ENCODE measurements around the gene XRCC3.

XRCC3 gene

GRCh38 chr14:103715052-103716000 is at the start of gene XRCC3, which contains the start of gene ZFYVE21:
TSS of gene XRCC3 (minus strand) at chr14:103715451. CDS start at chr14:103711087, 4,364 bp downstream.
TSS of gene ZFYVE21 (plus strand) at chr14:103715810. CDS start at chr14:103715842, 32 bp downstream.
- DNase-seq (ENCODE audit: low spot score): peak; percentile 100

DNA sequence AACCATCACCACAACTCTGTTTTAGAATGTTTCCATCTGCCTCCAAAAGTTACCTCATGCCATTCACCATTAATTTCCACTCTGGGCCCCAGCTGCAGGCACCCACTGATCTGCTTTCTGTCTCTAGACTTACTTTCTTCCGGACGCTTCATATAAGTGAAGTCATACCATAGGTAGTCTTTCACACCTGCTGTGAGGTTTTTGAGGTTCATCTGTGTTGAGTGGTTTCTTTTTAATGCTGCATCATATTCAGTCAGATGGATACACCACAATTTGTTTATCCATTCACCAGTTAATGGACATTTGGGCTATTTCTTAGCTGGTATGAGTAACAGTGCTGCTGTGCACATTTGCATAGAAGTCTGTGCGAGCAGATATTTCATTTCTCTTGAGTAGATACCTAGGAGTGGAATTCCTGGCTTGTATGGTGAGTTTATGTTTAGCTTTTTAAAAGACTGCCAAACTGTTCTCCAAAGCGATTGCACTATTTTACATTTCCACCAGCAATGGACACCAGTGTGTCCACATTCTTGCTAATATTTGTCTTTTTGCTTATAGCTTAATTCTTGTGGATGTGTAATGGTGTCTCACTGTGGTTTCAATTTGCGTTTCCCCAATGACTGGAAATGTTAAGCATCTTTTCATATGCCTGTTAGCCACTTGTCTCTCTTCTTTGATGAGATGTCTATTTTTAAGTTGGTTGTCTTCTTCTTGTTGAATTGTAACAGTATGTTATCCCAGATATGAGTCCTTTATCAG is 48.7 kb upstream of the XRCC3 start:
- DNase-seq (ENCODE audit: low spot score): peak; percentile 34

GRCh38 chr14:103762541-103762940 is 47.3 kb upstream of the XRCC3 start:
- peak; percentile 31 for DNase-seq (ENCODE audit: low spot score)

- DNase-seq (ENCODE audit: low spot score): no peak
These were observed 46.8 kb upstream of the XRCC3 start for GRCh38 chr14:103762036-103762435.

DNA sequence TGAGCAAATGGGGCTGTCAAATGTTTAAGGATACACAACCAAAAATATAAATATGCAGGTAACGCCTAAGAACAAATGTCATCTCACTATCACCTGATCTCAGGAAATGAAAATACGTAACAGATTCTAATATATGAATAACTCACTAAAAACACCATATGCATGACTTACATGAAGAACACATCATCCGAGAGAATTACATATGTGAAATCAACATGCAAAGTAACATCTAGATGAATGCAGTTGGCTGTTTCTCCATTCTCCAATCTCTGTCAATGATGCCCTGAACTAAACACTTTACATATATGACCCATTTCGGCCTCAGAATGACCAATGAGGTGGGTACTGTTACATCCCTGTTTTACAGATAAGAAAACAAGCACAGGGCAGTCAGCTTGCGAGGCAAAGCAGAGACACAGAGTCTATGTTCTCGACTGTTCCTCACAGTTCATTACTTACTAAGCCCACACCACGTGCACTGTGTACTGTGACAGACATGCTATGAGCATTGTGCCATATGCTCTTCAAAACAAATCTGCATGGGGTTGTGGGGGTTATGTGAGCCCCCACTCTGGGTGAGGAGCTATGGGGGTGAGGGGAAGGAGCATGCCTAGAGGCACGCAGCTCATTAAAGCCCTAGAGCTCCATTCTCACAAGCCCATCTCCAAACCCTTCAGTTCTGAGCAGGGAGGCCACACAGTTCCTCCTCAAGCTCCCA is 43.0 kb upstream of the XRCC3 start:
- DNase-seq (ENCODE audit: low spot score): no peak

GRCh38 chr14:103755060-103755459 is 39.8 kb upstream of the XRCC3 start:
- DNase-seq (ENCODE audit: low spot score): no peak

DNA sequence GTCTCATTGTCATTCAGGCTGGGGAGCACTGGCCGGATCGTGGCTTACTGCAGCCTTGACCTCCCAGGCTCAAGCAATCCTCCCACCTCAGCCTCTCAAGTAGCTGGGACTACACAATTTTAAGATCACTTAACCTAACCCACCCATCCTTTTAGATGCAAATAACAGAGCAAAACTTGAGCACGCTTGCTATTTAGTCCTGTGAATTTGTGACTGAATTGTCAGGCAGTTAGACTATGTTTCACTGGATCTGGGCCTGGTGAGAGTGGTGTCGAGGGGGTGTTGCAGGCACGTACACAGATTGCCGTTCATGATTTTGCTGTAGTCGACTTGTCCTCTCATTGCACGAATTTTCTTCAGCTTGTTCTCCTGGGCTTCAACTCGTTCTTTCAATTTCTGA is 38.5 kb upstream of the XRCC3 start:
- no peak for DNase-seq (ENCODE audit: low spot score)

- no peak for DNase-seq (ENCODE audit: low spot score)
These were observed 34.6 kb upstream of the XRCC3 start for GRCh38 chr14:103749860-103750259.

DNA sequence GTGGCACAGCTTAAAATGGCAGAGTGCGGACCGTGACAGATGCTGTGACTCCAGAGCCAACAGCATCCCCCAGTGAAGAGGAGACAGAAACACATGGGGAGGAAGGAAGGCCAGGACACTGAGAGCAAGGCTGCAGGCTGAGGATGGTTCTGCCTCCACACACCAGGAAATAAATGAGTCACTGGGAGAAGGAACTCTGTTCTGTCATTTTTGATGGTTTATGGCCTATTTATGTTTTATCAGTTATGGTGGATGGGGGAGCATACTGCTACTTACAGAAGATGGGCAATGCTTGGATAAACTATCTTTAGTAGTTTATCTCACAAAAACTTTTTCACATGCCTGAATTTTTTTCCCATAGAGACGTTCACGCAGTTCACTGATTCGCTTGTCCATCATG is 34.2 kb upstream of the XRCC3 start:
- no peak for DNase-seq (ENCODE audit: low spot score)

DNA sequence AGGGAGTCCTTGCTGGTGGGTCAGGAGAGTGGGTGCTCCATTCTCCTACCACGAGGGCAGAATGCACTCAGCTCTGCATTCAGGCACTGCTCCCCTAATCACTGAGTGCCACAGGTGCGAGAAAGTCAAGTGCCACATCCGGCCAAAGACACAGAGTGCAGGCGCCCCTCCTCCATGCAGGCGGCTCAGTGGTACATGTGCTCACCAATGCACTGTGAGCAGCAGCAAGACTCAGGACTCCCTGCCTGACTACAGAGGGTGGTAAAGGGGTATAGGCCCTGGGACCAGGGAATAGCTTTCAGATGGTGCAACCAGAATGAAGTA is 33.2 kb upstream of the XRCC3 start:
- DNase-seq (ENCODE audit: low spot score): no peak

DNA sequence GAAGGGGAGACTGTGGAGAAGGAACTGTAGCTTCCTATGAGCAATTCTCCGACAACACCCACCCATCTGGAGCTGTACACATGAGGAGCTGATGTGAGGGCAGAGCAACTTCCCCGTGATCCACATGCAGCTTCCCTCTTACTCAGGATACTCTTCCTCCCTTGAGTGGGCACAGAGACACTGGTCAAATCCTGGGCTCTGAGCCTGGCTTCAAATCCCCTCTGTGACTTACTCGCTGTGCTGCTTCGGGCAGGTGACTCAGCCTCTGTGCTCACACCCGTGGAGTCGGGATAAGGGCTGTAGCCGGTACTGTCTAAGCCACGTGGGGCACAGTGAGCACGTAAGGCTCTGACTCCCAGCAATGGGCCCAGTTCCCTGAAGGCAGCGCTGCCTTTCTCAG is 31.4 kb upstream of the XRCC3 start:
- DNase-seq (ENCODE audit: low spot score): no peak

DNA sequence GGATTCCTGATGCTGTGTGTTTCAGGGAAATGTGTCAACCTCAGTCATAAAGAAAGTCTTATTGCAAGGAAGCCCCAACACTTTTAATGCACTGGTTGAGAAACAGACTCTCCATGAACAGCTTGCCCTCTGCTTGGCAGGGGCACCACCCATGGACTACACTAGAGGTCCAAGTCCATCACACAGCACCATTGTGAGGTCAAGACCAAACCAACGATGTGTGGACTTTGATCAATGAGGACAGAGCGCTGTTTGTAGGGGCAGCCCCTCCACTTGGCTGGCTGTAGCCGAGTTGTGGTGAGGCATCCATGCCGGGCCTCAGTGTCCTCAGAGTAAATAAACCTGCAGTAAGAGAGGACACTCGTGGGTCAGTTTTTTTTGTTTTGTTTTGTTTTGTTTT is 30.2 kb upstream of the XRCC3 start:
- DNase-seq (ENCODE audit: low spot score): no peak

GRCh38 chr14:103744621-103745395 is 29.6 kb upstream of the XRCC3 start:
- no peak for DNase-seq (ENCODE audit: low spot score)

GRCh38 chr14:103743691-103744090 is 28.4 kb upstream of the XRCC3 start:
- no peak for DNase-seq (ENCODE audit: low spot score)

- no peak for DNase-seq (ENCODE audit: low spot score)
These were observed 27.4 kb upstream of the XRCC3 start for GRCh38 chr14:103742499-103743255.

DNA sequence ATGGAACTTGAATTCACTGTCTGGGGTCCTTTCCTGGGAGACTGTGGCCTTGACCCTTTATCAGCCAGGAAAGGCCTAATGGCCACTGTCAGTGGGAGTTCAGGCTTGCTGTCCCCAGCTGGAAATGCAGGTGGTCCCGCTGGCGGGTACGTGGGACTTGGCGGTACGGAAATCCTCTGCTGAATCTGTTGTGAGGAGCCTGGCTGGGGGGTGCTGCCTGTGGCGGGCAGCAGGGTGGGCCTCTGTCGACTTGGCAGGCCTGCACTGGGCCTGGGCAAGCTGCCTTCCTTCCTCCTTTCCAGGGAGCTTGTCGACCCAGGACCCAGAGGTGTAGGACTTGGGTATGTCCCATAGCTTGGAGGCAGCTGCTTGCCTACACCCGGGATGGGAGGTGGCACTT is 26.6 kb upstream of the XRCC3 start:
- no peak for DNase-seq (ENCODE audit: low spot score)

- no peak for DNase-seq (ENCODE audit: low spot score)
These were observed 25.9 kb upstream of the XRCC3 start for GRCh38 chr14:103740991-103741689.

GRCh38 chr14:103739793-103740501 is 24.7 kb upstream of the XRCC3 start:
- no peak for DNase-seq (ENCODE audit: low spot score)

GRCh38 chr14:103739466-103739792 is 24.2 kb upstream of the XRCC3 start:
- no peak for DNase-seq (ENCODE audit: low spot score)
